B cell (primary cell): Measurements from ENCODE around the gene BARX1. TPM values are rescaled to one million over a fixed set of nuclear protein-coding genes. Genes with fewer than 3 reads are reported as not detected.

Experiments used
- ATAC-seq: fragments of 200-7000 bp; cut with Tn5 transposase; one replicate; pipeline ENCODE4 v1.10.0; 2021; ENCODE audit warnings: low read depth, mild to moderate bottlenecking, moderate number of reproducible peaks, moderate library complexity
- CTCF ChIA-PET: fragments of 350-600 bp; sonication (Branson Sonifier 250); formaldehyde crosslinking; loops from one replicate; lab custom pipeline; 2021; ENCODE audit warnings: antibody characterized with exemption, inconsistent platforms; lab: Charles Lee
- POLR2A ChIA-PET: fragments of 350-600 bp; sonication (Branson Sonifier 250); formaldehyde crosslinking; loops from one replicate; lab custom pipeline; 2021; ENCODE audit warnings: antibody characterized with exemption; lab: Charles Lee
- DNase-seq: peaks from one replicate; pipeline ENCODE4 v3.0.0; 2013
- H2AFZ ChIP-seq: 2 replicates; pipeline ENCODE4 v1.6.1; 2012; ENCODE audit warnings: mild to moderate bottlenecking, low read depth, low read length; ENCODE audit not compliant: insufficient read depth, poor library complexity, severe bottlenecking
- H3K27ac ChIP-seq, 2 donors: 1 replicate in 1 of 2; 2 replicates in 1 of 2; pipeline ENCODE4 v1.5.1; 2012 to 2013; ENCODE audit warnings: low read length in 2 of 2, mild to moderate bottlenecking in 2 of 2, moderate library complexity in 1 of 2
- H3K27me3 ChIP-seq, 4 experiments: fragments of 200-600 bp in 1 of 4; sonication (generic) in 1 of 4; replicated peaks in 1 of 4; 1 replicate in 2 of 4; 2 replicates in 2 of 4; pipeline versions ENCODE4 v1.6.1 to v1.7.0; 2013 to 2016; ENCODE audit warnings: low read length in 3 of 4, mild to moderate bottlenecking in 2 of 4, mixed read lengths in 1 of 4, moderate library complexity in 1 of 4; ENCODE audit not compliant: insufficient read depth in 4 of 4, control insufficient read depth in 3 of 4; ENCODE audit errors: control extremely low read depth in 1 of 4
- H3K36me3 ChIP-seq, 2 experiments: replicated peaks in 1 of 2; 1 replicate in 1 of 2; 2 replicates in 1 of 2; pipeline versions ENCODE4 v1.6.1 to v1.7.1; 2013; ENCODE audit warnings: low read length in 1 of 2; ENCODE audit not compliant: insufficient read depth in 2 of 2, control insufficient read depth in 1 of 2; ENCODE audit errors: control extremely low read depth in 1 of 2, extremely low read depth in 1 of 2
- H3K4me1 ChIP-seq, 2 donors: fragments of 200-600 bp in 1 of 2; sonication (generic) in 1 of 2; 1 replicate in 1 of 2; 2 replicates in 1 of 2; pipeline versions ENCODE4 v1.5.1 to v1.6.1; 2013 to 2017; ENCODE audit warnings: low read length in 2 of 2; ENCODE audit not compliant: control insufficient read depth in 2 of 2, insufficient read depth in 2 of 2
- H3K4me2 ChIP-seq: replicated peaks from 2 replicates; pipeline ENCODE3; 2012; ENCODE audit warnings: mild to moderate bottlenecking, low read depth, low read length; ENCODE audit not compliant: poor library complexity, severe bottlenecking
- H3K4me3 ChIP-seq, 5 experiments: fragments of 200-600 bp in 1 of 5; sonication (generic) in 1 of 5; 1 replicate in 3 of 5; 2 replicates in 2 of 5; pipeline versions ENCODE4 v1.5.1 to v1.7.0; 2011 to 2016; ENCODE audit warnings: low read length in 4 of 5, mild to moderate bottlenecking in 4 of 5, low read depth in 2 of 5, control low read depth in 1 of 5, moderate library complexity in 1 of 5; ENCODE audit not compliant: insufficient read depth in 1 of 5; ENCODE audit errors: control extremely low read depth in 1 of 5, extremely low read depth in 1 of 5
- H3K79me2 ChIP-seq: fragments of 200-600 bp; sonication (generic); one replicate; pipeline ENCODE4 v1.6.0; 2016; ENCODE audit warnings: low read length; ENCODE audit not compliant: control insufficient read depth, insufficient read depth
- H3K9ac ChIP-seq: fragments of 200-600 bp; sonication (generic); 2 replicates; pipeline ENCODE4 v1.6.1; 2017; ENCODE audit warnings: mild to moderate bottlenecking, low read length, moderate library complexity
- H3K9me3 ChIP-seq, 3 donors: one replicate each; pipeline versions ENCODE4 v1.6.1 to v1.7.1; 2013; ENCODE audit warnings: low read length in 2 of 3; ENCODE audit not compliant: control insufficient read depth in 2 of 3, insufficient read depth in 1 of 3; ENCODE audit errors: control extremely low read depth in 1 of 3
- H4K20me1 ChIP-seq: 2 replicates; pipeline ENCODE4 v1.6.0; 2012; ENCODE audit warnings: mild to moderate bottlenecking, low read length; ENCODE audit not compliant: insufficient read depth, control insufficient read depth, poor library complexity, severe bottlenecking
- H3K27ac Mint-ChIP-seq: one replicate; pipeline ENCODE4 v1.8.0; 2021; ENCODE audit warnings: mixed read lengths
- H3K27me3 Mint-ChIP-seq: one replicate; pipeline ENCODE4 v1.8.0; 2021; ENCODE audit warnings: mixed read lengths
- H3K4me1 Mint-ChIP-seq: one replicate; pipeline ENCODE4 v1.8.0; 2021; ENCODE audit warnings: mixed read lengths
- H3K4me3 Mint-ChIP-seq: one replicate; pipeline ENCODE4 v1.8.0; 2021; ENCODE audit warnings: mixed read lengths
- H3K9me3 Mint-ChIP-seq: one replicate; pipeline ENCODE4 v1.8.0; 2022; ENCODE audit warnings: mixed read lengths; ENCODE audit not compliant: insufficient read depth
- CTCF ChIP-seq: fragments of 200-600 bp; IDR thresholded peaks from one replicate; pipeline ENCODE4 v1.8.0; 2022; ENCODE audit warnings: antibody characterized with exemption, mild to moderate bottlenecking
- EZH2 ChIP-seq: IDR thresholded peaks from 2 replicates; pipeline ENCODE4 v1.6.1; 2012; ENCODE audit warnings: borderline replicate concordance, low read depth, mild to moderate bottlenecking, moderate library complexity, low read length; ENCODE audit not compliant: insufficient read depth, poor library complexity, severe bottlenecking
- WGBS: methylation state at CpG from one replicate; pipeline ENCODE4 v1.1.5; 2013; ENCODE audit warnings: missing lambda C conversion rate; ENCODE audit not compliant: insufficient coverage; 5-methylcytosine and 5-hydroxymethylcytosine counted together
- intact Hi-C: fragments of 100-400 bp; cut with micrococcal nuclease; formaldehyde crosslinking; loops from one replicate; pipeline ENCODE4 v1.10.0; 2022
- polyA plus RNA-seq: library from polyadenylated mRNA; depleted of rRNA; stranded (reverse); fragments of >200 nt; gene quantifications from 2 replicates; pipeline ENCODE4 v1.2.3, GENCODE V29; 2012
- total RNA-seq, 2 donors: library from RNA; stranded (reverse); fragments of 120-200 nt in 1 of 2; gene quantifications; 1 replicate in 1 of 2; 2 replicates in 1 of 2; pipeline versions ENCODE4 v1.2.3 to v1.2.4, GENCODE V29; 2013 to 2022

Gene BARX1
- total and polyA plus RNA-seq, 2 donors (not counting 1 experiment from before 2014, with no cell fraction given), result not detected

GRCh38 chr9:94002316-94003140, 47.4 kb upstream of the BARX1 start:
- TF ChIP-seq CTCF, result peak; percentile 52
- TF ChIP-seq EZH2, result no peak
- Histone ChIP-seq H3K4me2 (no peak overlapping the region), H3K27me3 (peaks cover 0 to 18% (median 5%) of the 10 kb centered on the region in 4 experiments), H2AFZ (no peak overlapping the region), H3K27ac (no peak overlapping the region), H3K36me3 (no peaks in the 10 kb centered on the region), H3K4me1 (no peaks in the 10 kb centered on the region), H3K9me3 (peaks cover 0 to 5% (median 2%) of the 10 kb centered on the region in 3 donors), H3K79me2 (no peaks in the 10 kb centered on the region), H4K20me1 (no peaks in the 10 kb centered on the region), H3K9ac (no peak overlapping the region), H3K4me3 (no peak overlapping the region)
- WGBS, result 38% methylated on average over 6 of the region's 6 CpGs
- Mint-ChIP-seq H3K27me3 (peaks cover 34% of the 10 kb centered on the region), H3K9me3 (peaks cover 3% of the 10 kb centered on the region), H3K4me1 (no peaks in the 10 kb centered on the region), H3K27ac (no peak overlapping the region), H3K4me3 (no peak overlapping the region)
- intact Hi-C loops, result no loop called here
- peak; percentile 28 for DNase-seq
- no peak for ATAC-seq
- CTCF ChIA-PET, result interaction anchor here (0.8 to 1.6 kb wide), 3 partner anchors 11 to 324 kb away, joined by 3 to 7 read pairs (median 3); no protein-coding TSS in a partner anchor
- POLR2A ChIA-PET, result no interaction called here

GRCh38 chr9:93996863-93997262, 41.7 kb upstream of the BARX1 start:
- DNase-seq, result no peak
- Histone ChIP-seq H3K27ac (no peak overlapping the region), H3K36me3 (no peaks in the 10 kb centered on the region), H3K4me3 (no peak overlapping the region), H3K4me2 (no peak overlapping the region), H3K9me3 (no peaks in the 10 kb centered on the region), H4K20me1 (no peaks in the 10 kb centered on the region), H3K4me1 (no peaks in the 10 kb centered on the region), H2AFZ (no peak overlapping the region), H3K9ac (no peak overlapping the region), H3K27me3 (peaks cover 0 to 12% (median 3%) of the 10 kb centered on the region in 4 experiments), H3K79me2 (no peaks in the 10 kb centered on the region)
- ChIA-PET CTCF (no interaction called here), POLR2A (no interaction called here)
- Mint-ChIP-seq H3K27ac (no peak overlapping the region), H3K4me3 (no peak overlapping the region), H3K4me1 (no peaks in the 10 kb centered on the region), H3K27me3 (peaks cover 31% of the 10 kb centered on the region), H3K9me3 (peaks cover 5% of the 10 kb centered on the region)
- no peak for ATAC-seq
- intact Hi-C loops, result no loop called here
- TF ChIP-seq EZH2 (no peak), CTCF (no peak)
